Measurements from ENCODE around the gene TMCC2.
A peak's percentile ranks its signal among the peaks of the same experiment; 100 is the strongest.

The TMCC2 gene

GRCh38 chr1:205217418-205217817, 10.3 kb upstream of the TMCC2 start:
- Histone ChIP-seq H3K27me3 (ENCODE audit: control insufficient read depth, insufficient read depth, low read length) (no peaks in the 10 kb centered on the region), H3K4me1 (ENCODE audit: control insufficient read depth, low read depth, low read length) (no peaks in the 10 kb centered on the region), H3K27ac (ENCODE audit: low read length) (no peak overlapping the region), H3K9me3 (ENCODE audit: control insufficient read depth, low read depth, low read length) (no peaks in the 10 kb centered on the region), H3K9ac (ENCODE audit: low read length) (no peak overlapping the region), H3K36me3 (ENCODE audit: control insufficient read depth, low read depth, low read length) (no peaks in the 10 kb centered on the region), H3K4me3 (ENCODE audit: low read length) (no peak overlapping the region)

DNA sequence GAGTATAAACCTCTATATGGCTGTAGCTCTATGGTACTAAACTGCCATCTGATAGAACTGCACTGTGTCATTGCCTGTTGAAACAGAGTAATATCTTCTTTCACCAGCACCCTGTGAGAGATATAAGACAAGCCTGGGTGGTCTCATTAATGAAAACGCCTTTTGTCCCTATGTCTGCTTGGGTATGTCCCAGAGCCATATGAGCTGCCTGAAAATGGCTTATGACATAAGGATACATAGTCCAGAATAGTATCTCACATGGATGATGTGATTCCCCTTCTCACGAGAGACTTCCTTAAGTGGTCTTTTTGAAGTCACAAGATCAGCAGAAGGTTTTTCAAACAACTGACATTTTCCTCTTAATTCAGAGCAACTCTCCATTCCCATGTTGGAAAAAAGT, 7.3 kb upstream of the TMCC2 start:
- no peaks in the 10 kb centered on the region for H3K27me3 ChIP-seq (ENCODE audit: control insufficient read depth, insufficient read depth, low read length)
- H3K9ac ChIP-seq (ENCODE audit: low read length), result no peak overlapping the region
- H3K4me1 ChIP-seq (ENCODE audit: control insufficient read depth, low read depth, low read length), result no peaks in the 10 kb centered on the region
- H3K9me3 ChIP-seq (ENCODE audit: control insufficient read depth, low read depth, low read length), result no peaks in the 10 kb centered on the region
- no peak overlapping the region for H3K4me3 ChIP-seq (ENCODE audit: low read length)
- no peaks in the 10 kb centered on the region for H3K36me3 ChIP-seq (ENCODE audit: control insufficient read depth, low read depth, low read length)
- no peak overlapping the region for H3K27ac ChIP-seq (ENCODE audit: low read length)

DNA sequence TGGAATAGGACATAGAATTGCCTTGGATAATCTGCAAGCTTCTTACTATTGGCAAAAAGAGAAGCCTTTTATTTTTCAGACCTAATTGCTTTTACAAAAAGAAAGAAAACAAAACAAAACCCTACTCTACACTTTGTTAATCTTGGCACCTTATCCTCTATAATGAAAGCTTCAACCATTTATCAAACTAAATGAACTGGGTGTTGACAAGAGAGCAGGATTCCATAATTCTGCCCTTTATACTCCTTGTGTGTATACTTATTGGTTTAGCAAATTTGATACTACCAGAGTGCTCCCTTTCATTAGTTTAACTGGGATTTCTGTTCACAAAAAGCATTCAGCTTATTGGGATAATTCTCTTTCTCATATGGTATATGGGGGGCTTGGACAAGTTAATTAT, 3.0 kb upstream of the TMCC2 start:
- no peak overlapping the region for H3K4me3 ChIP-seq (ENCODE audit: low read length)
- H3K27ac ChIP-seq (ENCODE audit: low read length), result no peak overlapping the region
- H3K27me3 ChIP-seq (ENCODE audit: control insufficient read depth, insufficient read depth, low read length), result peaks cover 10% of the 10 kb centered on the region
- H3K36me3 ChIP-seq (ENCODE audit: control insufficient read depth, low read depth, low read length), result no peaks in the 10 kb centered on the region
- H3K4me1 ChIP-seq (ENCODE audit: control insufficient read depth, low read depth, low read length), result peaks cover 13% of the 10 kb centered on the region
- no peak overlapping the region for H3K9ac ChIP-seq (ENCODE audit: low read length)
- H3K9me3 ChIP-seq (ENCODE audit: control insufficient read depth, low read depth, low read length), result no peaks in the 10 kb centered on the region

DNA sequence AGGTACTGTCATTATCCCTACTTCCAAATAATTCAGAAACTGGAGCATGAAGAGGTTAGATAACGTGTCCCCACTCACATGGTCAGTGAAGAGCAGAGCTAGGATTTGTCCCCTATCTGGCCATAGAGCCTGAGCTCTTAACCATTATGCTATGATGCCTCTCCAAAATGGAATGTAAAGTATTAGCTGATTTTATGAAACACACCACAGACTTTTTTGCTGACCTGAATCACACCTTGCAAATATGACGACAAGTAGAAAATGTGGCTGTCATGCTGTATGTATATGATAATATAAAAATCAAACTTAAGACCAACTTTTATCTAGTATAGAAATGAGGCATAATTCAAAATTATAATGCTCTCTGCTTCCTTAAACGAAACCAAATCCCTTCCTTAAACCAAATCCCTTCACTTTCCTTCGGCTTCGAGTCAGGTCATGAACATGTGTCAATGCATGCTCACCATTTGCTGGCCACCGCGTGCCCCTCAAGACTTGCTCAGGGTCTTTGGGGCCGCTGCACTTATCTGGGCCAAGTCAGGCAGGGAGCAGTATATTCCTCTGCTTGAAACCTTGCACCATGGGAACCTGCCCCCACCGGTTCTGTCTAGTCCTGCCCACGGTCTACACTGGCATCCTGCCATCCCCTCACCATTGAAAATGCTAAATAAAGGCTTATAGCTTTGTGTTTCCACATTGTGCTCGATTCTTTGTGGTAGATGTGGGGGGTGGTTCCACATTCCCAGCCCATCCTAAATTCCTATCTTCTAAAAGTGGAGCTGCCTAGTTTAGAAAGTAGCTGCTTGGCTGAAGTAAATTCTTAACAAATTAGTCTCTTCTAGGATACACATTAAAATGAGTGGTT, 1.6 kb upstream of the TMCC2 start:
- Histone ChIP-seq H3K9me3 (ENCODE audit: control insufficient read depth, low read depth, low read length) (no peaks in the 10 kb centered on the region), H3K27me3 (ENCODE audit: control insufficient read depth, insufficient read depth, low read length) (peaks cover 10% of the 10 kb centered on the region), H3K4me3 (ENCODE audit: low read length) (peak overlapping the region; percentile 73), H3K27ac (ENCODE audit: low read length) (no peak overlapping the region), H3K4me1 (ENCODE audit: control insufficient read depth, low read depth, low read length) (peaks cover 18% of the 10 kb centered on the region), H3K9ac (ENCODE audit: low read length) (no peak overlapping the region), H3K36me3 (ENCODE audit: control insufficient read depth, low read depth, low read length) (no peaks in the 10 kb centered on the region)

DNA sequence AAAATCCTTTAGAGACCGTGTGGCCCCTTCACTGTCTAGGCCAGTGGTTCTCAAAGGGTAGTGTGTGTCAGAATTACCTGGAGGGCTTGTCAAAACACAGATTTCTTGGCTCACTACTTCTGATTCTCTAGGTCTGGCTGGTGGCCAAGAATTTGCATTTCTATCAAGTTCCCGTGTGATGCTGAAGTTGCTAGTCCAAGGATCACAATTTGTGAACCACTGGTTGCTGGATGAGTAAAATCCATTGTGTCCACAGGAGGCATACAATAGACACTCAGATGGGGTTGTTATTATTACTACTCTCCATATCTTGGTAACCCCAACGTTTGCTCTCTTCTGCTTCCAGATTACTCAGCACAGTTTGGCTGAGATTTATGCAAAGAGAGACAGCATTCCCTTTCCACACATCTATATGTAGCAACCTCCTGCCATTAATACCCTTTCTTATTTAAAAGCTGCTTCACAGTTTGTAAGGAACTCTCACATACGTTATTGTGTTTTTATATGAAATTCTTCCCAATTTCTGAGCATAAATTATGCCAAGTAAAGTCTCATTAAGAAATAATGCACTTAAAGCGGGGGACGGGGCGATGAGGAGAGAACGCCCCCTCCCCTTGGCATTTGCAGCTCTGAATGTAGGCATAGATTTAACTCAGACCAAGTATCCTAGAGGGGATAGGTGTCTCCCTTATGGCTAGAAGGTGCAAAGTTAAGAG, 720 bp upstream of the TMCC2 start:
- Histone ChIP-seq H3K4me3 (ENCODE audit: low read length) (peak overlapping the region; percentile 73), H3K36me3 (ENCODE audit: control insufficient read depth, low read depth, low read length) (no peaks in the 10 kb centered on the region), H3K27ac (ENCODE audit: low read length) (no peak overlapping the region), H3K9ac (ENCODE audit: low read length) (no peak overlapping the region), H3K9me3 (ENCODE audit: control insufficient read depth, low read depth, low read length) (no peaks in the 10 kb centered on the region), H3K4me1 (ENCODE audit: control insufficient read depth, low read depth, low read length) (peaks cover 18% of the 10 kb centered on the region), H3K27me3 (ENCODE audit: control insufficient read depth, insufficient read depth, low read length) (peaks cover 10% of the 10 kb centered on the region)

DNA sequence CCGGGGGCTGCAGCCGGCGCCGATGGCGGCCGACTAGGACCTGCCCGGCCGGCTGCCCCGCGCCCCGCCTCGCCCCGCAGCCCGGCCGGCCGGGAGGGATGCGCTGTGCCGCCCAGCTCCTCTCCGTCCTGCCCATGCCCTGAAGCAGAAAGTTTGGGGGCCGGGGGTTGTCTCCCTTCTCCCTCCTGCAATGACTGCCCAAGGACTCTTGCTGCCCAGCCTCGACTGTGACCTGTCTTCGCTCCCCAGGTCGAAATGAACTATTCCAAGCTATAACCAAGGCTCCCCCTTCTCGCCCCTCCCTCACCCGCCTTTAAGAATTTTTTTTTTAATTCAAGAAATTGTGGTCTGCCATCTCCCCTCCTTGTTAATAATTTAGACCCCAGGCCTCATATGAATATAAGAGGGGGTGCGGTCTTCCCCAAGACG, 361 bp downstream of the TMCC2 start:
- H3K9me3 ChIP-seq (ENCODE audit: control insufficient read depth, low read depth, low read length), result no peaks in the 10 kb centered on the region
- H3K4me1 ChIP-seq (ENCODE audit: control insufficient read depth, low read depth, low read length), result peaks cover 18% of the 10 kb centered on the region
- H3K36me3 ChIP-seq (ENCODE audit: control insufficient read depth, low read depth, low read length), result no peaks in the 10 kb centered on the region
- no peak overlapping the region for H3K27ac ChIP-seq (ENCODE audit: low read length)
- peak overlapping the region; percentile 73 for H3K4me3 ChIP-seq (ENCODE audit: low read length)
- H3K9ac ChIP-seq (ENCODE audit: low read length), result peak overlapping the region; percentile 1
- H3K27me3 ChIP-seq (ENCODE audit: control insufficient read depth, insufficient read depth, low read length), result peaks cover 10% of the 10 kb centered on the region

DNA sequence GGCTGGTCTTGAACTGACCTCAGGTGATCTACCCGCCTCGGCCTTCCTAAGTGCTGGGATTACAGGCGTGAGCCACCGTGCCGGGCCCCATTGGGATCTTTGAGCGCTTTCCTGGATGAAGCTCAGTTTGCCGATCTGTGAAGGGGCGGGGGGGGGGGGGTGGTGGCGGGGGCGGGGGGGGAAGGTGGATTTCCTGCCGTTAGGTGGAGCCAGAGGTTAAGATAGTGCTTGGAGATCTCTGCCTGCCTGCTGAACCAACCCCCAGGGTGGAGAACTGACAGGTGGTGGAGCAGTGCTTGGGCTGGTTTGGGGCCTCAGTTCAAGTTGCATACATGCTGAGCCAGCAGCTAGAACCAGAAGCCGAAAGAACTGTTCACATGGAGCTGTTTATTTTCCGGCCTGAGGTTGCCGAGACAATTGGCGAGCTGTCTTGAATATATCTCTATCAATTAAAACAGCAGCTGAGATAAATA, 1.7 kb downstream of the TMCC2 start:
- Histone ChIP-seq H3K27me3 (ENCODE audit: control insufficient read depth, insufficient read depth, low read length) (peaks cover 10% of the 10 kb centered on the region), H3K36me3 (ENCODE audit: control insufficient read depth, low read depth, low read length) (no peaks in the 10 kb centered on the region), H3K9me3 (ENCODE audit: control insufficient read depth, low read depth, low read length) (no peaks in the 10 kb centered on the region), H3K9ac (ENCODE audit: low read length) (no peak overlapping the region), H3K4me1 (ENCODE audit: control insufficient read depth, low read depth, low read length) (peaks cover 18% of the 10 kb centered on the region), H3K4me3 (ENCODE audit: low read length) (peak overlapping the region; percentile 73), H3K27ac (ENCODE audit: low read length) (no peak overlapping the region)

DNA sequence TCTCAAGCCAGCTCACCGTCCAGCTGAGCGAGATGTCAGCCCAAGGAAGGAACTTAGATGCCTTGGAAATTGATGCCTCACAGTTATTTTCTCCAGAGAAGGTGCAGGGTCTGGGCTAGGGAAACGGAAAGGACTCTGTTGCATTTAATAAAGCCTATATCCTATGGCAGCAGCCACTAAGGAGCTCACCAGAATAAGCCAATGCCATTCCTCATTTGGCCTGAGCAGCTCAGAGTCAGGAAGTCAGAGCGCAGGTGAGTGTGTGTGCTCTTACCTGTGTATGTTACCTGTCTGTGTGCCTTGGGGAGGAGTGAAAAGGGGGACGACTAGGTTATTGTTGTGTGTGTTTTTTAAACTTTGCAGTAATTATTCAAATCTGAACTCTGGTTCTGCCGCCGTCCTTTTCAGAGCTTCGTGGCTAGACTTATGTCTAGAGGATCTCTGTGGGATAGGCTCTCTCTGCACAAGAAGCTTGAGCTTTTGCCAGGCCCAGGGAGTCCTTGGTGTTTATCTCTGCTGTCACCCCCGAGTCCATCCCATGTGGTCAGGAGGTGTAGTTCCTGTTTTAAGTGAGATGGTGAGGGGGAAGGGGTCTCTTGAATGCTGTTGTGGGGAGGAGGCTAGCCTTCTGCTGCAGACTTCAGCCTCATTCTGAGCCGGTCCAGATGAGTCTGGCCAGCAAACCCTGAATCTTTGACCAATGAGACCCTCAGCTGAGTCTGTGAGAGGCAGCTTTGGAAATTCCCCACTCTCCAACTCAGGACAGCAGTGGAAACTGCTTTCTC, 2.4 kb downstream of the TMCC2 start:
- no peak overlapping the region for H3K27ac ChIP-seq (ENCODE audit: low read length)
- no peak overlapping the region for H3K4me3 ChIP-seq (ENCODE audit: low read length)
- H3K36me3 ChIP-seq (ENCODE audit: control insufficient read depth, low read depth, low read length), result no peaks in the 10 kb centered on the region
- H3K9ac ChIP-seq (ENCODE audit: low read length), result no peak overlapping the region
- H3K9me3 ChIP-seq (ENCODE audit: control insufficient read depth, low read depth, low read length), result no peaks in the 10 kb centered on the region
- peaks cover 18% of the 10 kb centered on the region for H3K4me1 ChIP-seq (ENCODE audit: control insufficient read depth, low read depth, low read length)
- H3K27me3 ChIP-seq (ENCODE audit: control insufficient read depth, insufficient read depth, low read length), result peaks cover 10% of the 10 kb centered on the region

DNA sequence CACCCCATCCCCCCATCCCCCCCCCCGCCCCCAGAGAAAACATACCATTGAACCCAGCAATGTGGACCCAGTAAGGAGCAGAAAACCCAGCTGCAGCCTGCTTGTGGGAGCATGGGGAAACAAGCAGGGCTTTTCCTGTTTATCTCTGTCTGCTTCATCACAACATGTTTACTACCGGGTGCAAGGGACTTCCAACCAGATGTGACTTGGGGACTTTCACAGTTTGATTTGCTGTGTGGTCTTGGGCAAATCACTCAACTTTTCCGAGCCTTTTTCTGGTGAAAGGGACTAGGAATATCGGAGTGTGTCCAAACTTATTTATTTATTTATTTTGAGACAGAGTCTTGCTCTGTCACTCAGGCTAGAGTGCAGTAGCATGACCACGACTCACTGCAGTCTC, 3.2 kb downstream of the TMCC2 start:
- H3K4me1 ChIP-seq (ENCODE audit: control insufficient read depth, low read depth, low read length), result peaks cover 18% of the 10 kb centered on the region
- no peak overlapping the region for H3K27ac ChIP-seq (ENCODE audit: low read length)
- no peak overlapping the region for H3K4me3 ChIP-seq (ENCODE audit: low read length)
- H3K9me3 ChIP-seq (ENCODE audit: control insufficient read depth, low read depth, low read length), result no peaks in the 10 kb centered on the region
- H3K9ac ChIP-seq (ENCODE audit: low read length), result no peak overlapping the region
- no peaks in the 10 kb centered on the region for H3K36me3 ChIP-seq (ENCODE audit: control insufficient read depth, low read depth, low read length)
- H3K27me3 ChIP-seq (ENCODE audit: control insufficient read depth, insufficient read depth, low read length), result peaks cover 10% of the 10 kb centered on the region

DNA sequence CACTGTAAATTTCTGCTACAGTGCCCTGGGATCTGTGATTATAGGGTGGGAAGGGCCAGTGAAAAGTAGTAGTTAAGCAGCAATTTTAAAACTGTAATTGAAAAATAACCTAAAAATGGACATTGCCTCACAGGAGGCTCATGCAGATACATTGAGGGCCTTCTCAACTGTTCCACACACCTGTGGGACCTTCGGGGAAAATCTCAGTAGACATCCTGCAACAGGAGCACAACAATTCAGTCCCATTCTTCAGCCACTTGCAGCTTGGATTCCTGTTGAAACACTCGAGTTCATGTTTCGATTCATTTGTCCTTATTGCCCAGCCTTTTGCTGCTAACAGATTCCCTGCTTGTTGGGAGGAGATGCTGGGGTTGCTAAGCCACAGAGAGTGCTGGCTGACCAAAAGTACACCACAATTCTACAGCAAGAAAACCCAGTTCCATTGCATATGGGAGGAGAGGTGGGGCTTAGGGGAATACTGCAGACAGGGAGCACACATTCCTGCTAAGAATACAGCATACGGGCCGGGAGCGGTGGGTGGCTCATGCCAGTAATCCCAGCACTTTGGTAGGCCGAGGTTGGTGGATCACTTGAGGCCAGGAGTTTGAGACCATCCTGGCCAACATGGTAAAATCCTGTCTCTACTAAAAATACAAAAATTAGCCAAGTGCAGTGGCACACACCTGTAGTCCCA, 4.5 kb downstream of the TMCC2 start:
- peaks cover 7% of the 10 kb centered on the region for H3K4me1 ChIP-seq (ENCODE audit: control insufficient read depth, low read depth, low read length)
- no peak overlapping the region for H3K4me3 ChIP-seq (ENCODE audit: low read length)
- H3K27ac ChIP-seq (ENCODE audit: low read length), result no peak overlapping the region
- no peaks in the 10 kb centered on the region for H3K9me3 ChIP-seq (ENCODE audit: control insufficient read depth, low read depth, low read length)
- no peaks in the 10 kb centered on the region for H3K36me3 ChIP-seq (ENCODE audit: control insufficient read depth, low read depth, low read length)
- H3K9ac ChIP-seq (ENCODE audit: low read length), result no peak overlapping the region
- H3K27me3 ChIP-seq (ENCODE audit: control insufficient read depth, insufficient read depth, low read length), result peaks cover 10% of the 10 kb centered on the region

DNA sequence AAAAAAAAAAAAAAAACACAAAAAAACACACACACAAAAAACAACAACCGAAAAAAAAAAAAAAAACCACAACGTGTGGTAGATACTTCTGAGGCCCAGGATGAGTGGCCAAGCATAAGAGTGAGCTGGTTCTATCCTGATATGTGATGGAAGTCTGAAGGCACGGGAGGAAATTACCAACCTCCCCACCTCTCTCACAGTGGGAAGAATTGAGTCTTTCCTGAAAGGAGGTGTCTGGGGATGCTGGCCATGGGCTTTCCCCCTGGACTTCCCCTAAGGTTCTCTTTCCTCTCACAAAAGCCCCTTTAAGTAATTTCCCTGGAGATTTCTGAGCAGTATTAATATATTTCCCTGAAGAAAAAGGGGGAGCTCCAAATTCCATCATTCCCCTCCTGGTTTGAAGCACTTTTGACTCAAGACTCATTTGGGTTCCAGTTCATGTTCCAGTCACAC, 5.2 kb downstream of the TMCC2 start:
- H3K4me1 ChIP-seq (ENCODE audit: control insufficient read depth, low read depth, low read length), result peaks cover 7% of the 10 kb centered on the region
- H3K9ac ChIP-seq (ENCODE audit: low read length), result no peak overlapping the region
- H3K9me3 ChIP-seq (ENCODE audit: control insufficient read depth, low read depth, low read length), result no peaks in the 10 kb centered on the region
- H3K27me3 ChIP-seq (ENCODE audit: control insufficient read depth, insufficient read depth, low read length), result peaks cover 10% of the 10 kb centered on the region
- H3K27ac ChIP-seq (ENCODE audit: low read length), result no peak overlapping the region
- no peaks in the 10 kb centered on the region for H3K36me3 ChIP-seq (ENCODE audit: control insufficient read depth, low read depth, low read length)
- H3K4me3 ChIP-seq (ENCODE audit: low read length), result no peak overlapping the region

Data from iPS-18a (cell line).